Measurements from ENCODE around the gene EDIL3.

Gene EDIL3

GRCh38 chr5:84017523-84018172 is 367.0 kb downstream of the EDIL3 start:
- ChIA-PET POLR2A (no interaction called here), CTCF (no interaction called here)
- TF ChIP-seq CTCF (IDR thresholded peaks at IDR 0.05; ENCODE audit: control extremely low read depth, extremely low read depth, low read depth, missing control alignments), result no peak
- DNase-seq (ENCODE audit: extremely low spot score), result no peak

DNA sequence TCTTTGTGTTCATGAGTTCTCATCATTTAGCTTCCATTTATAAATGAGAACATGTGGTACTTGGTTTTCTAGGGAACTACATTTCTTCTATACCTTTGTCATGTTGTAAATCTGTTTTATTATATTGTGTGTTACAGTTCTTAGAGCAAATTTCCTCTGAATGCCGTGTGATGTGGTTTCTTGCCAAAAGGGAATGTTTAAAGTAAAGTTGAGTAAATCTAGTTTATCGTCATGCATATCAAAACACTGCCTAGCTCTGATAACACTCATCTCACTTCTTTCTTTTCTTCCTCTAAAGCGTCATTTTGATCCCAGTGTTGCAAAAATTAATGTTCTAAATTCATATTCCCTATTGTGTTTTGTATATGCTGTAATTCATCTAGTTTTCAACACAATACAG is 368.6 kb downstream of the EDIL3 start:
- CTCF ChIA-PET, result interaction anchor here (0.8 to 3.1 kb wide), 2 partner anchors 11 to 12 kb away, joined by 3 to 15 read pairs; no protein-coding TSS in a partner anchor
- DNase-seq (ENCODE audit: extremely low spot score), result no peak
- POLR2A ChIA-PET, result no interaction called here
- no peak for TF ChIP-seq CTCF (IDR thresholded peaks at IDR 0.05; ENCODE audit: control extremely low read depth, extremely low read depth, low read depth, missing control alignments)

GRCh38 chr5:84014966-84015365 is 369.7 kb downstream of the EDIL3 start:
- ChIA-PET CTCF (interaction anchor here (1.2 to 3.1 kb wide), 2 partner anchors 9 to 11 kb away, joined by 5 to 15 read pairs; no protein-coding TSS in a partner anchor), POLR2A (no interaction called here)
- DNase-seq (ENCODE audit: extremely low spot score), result no peak
- no peak for TF ChIP-seq CTCF (IDR thresholded peaks at IDR 0.05; ENCODE audit: control extremely low read depth, extremely low read depth, low read depth, missing control alignments)

DNA sequence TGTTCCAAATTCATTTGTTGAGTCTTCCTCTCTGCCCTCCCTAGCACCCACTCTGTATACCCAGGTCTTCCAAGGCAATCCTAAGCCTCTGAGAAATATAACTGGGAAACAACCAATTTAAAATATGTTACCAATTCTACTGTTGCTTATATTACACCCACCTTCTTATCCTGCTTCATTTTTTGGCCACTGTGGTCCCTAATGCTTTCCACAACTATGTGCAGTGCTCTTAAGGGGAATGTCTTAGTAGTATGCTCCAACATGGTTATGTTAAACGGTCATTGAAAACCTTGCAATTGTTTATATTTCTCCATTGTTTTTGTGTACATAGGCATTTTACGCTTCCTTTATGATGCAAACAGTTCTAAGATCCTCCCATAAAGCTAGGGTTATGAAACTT is 390.9 kb downstream of the EDIL3 start:
- no peak for TF ChIP-seq CTCF (IDR thresholded peaks at IDR 0.05; ENCODE audit: control extremely low read depth, extremely low read depth, low read depth, missing control alignments)
- ChIA-PET CTCF (no interaction called here), POLR2A (no interaction called here)
- no peak for DNase-seq (ENCODE audit: extremely low spot score)

DNA sequence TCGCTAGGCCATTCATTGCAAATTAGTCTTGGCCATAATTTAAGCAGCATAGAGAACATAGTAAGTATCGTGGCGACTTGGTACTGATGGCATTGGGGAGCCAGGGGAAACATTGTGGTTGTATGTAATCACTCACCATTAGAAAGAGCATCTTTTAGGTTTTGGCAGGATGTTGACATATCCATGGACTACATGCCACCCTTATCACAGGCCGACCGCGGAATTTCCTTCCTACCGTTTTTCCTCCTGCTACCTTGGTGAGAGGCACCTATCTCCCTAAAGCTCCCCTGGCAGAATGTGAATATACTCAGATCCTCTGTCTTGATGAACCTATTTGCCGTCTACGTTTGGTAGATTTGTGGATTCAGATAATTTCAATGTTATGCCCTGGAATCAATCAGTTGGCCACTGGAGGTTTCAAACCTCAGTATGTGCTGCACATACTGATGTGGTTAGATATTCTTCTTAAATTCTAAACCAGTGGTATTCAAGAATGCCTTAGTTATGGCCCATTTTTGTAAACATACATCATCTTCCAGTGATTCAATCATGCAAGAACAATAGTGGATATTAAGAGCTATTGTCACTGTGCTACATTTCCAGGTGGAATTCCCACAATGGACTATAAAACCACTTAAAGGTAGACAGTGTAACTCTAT is 393.0 kb downstream of the EDIL3 start:
- ChIA-PET POLR2A (no interaction called here), CTCF (no interaction called here)
- no peak for DNase-seq (ENCODE audit: extremely low spot score)
- TF ChIP-seq CTCF (IDR thresholded peaks at IDR 0.05; ENCODE audit: control extremely low read depth, extremely low read depth, low read depth, missing control alignments), result no peak

GRCh38 chr5:83988293-83988685 is 396.4 kb downstream of the EDIL3 start:
- ChIA-PET CTCF (no interaction called here), POLR2A (no interaction called here)
- no peak for TF ChIP-seq CTCF (IDR thresholded peaks at IDR 0.05; ENCODE audit: control extremely low read depth, extremely low read depth, low read depth, missing control alignments)
- DNase-seq (ENCODE audit: extremely low spot score), result no peak
